ENCODE measurements around the gene GADL1. TPM values are rescaled to one million over a fixed set of nuclear protein-coding genes. Genes with fewer than 3 reads are reported as not detected.

GADL1 gene
- total RNA-seq, 2 donors from 2014 or later = not detected

DNA sequence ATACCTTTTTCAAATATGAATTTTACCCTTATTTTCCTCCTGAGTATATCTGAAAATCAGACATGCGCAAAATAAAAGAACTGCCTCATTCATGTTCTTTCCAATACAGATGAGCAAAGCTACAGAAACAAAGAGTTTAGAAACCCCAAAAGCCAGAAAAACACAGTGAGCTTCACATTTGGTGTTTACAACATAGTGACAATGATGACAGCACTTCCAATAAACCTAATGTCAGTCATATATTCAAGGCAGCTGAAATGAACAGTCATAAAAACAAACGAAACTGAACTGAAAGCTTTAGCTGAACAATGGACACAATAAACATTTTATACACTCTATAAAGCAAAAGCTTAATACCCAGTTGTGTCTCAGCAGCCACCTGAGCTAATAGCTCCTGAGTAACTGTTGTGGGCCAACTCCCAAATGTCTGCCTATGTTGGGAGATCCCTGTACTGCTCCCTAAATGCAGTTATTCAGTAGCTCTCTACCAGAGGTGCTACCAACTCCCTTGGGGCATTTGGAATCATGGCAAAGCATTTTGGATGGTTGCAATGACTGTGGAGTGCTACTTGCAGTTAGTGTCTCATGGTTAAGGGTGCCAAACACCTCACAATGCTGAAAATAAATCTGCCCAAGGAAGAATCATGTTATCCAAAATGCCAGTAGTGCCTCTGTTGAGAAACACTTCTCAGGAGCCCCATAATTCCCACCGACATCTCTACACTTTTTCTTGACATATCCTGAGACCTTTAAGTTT is 156.5 kb downstream of the GADL1 start:
- no peaks in the 10 kb centered on the region for H3K36me3 Mint-ChIP-seq (ENCODE audit: low read depth)
- peaks cover 4% of the 10 kb centered on the region for H3K27me3 Mint-ChIP-seq
- H3K4me3 Mint-ChIP-seq = no peak overlapping the region
- DNase-seq (no peak), ATAC-seq (no peak)
- H3K4me1 Mint-ChIP-seq = peaks cover 6% of the 10 kb centered on the region
- no peak overlapping the region for H3K27ac Mint-ChIP-seq
- no peaks in the 10 kb centered on the region for H3K9me3 ChIP-seq (ENCODE audit: control insufficient read depth, low read length, poor library complexity, severe bottlenecking)

DNA sequence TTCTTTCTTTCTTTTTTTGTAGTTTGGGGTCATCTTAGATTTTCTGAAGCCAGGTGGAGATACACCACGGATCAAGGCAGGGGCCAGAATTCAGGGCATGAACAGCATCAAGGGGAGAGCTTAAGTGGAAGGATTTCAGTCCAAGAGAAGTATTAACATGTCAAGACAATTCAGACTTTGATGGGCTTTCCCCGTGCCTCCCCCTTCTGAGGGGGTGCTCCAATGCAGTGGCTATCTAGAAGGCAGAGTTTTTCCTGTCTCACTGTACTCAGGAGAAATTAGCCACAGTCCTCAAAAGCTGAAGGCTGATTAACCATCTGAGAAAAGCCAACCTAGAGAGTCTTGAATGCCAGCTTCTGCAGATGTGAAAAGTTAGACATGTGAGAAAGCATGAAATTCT is 160.8 kb downstream of the GADL1 start:
- Mint-ChIP-seq H3K27me3 (peaks cover 10% of the 10 kb centered on the region), H3K36me3 (ENCODE audit: low read depth) (no peaks in the 10 kb centered on the region), H3K4me1 (peaks cover 3% of the 10 kb centered on the region), H3K4me3 (no peak overlapping the region), H3K27ac (no peak overlapping the region)
- ATAC-seq (no peak), DNase-seq (no peak)
- no peaks in the 10 kb centered on the region for H3K9me3 ChIP-seq (ENCODE audit: control insufficient read depth, low read length, poor library complexity, severe bottlenecking)

- H3K27me3 Mint-ChIP-seq = peaks cover 10% of the 10 kb centered on the region
- H3K4me1 Mint-ChIP-seq = peaks cover 3% of the 10 kb centered on the region
- DNase-seq (no peak), ATAC-seq (no peak)
- no peaks in the 10 kb centered on the region for H3K9me3 ChIP-seq (ENCODE audit: control insufficient read depth, low read length, poor library complexity, severe bottlenecking)
- no peak overlapping the region for H3K27ac Mint-ChIP-seq
- no peaks in the 10 kb centered on the region for H3K36me3 Mint-ChIP-seq (ENCODE audit: low read depth)
- no peak overlapping the region for H3K4me3 Mint-ChIP-seq
Observed at GRCh38 chr3:30733209-30733608, 161.3 kb downstream of the GADL1 start.

- Mint-ChIP-seq H3K4me3 (no peak overlapping the region), H3K36me3 (ENCODE audit: low read depth) (no peaks in the 10 kb centered on the region), H3K27me3 (peaks cover 10% of the 10 kb centered on the region), H3K4me1 (peaks cover 3% of the 10 kb centered on the region), H3K27ac (no peak overlapping the region)
- DNase-seq (no peak), ATAC-seq (no peak)
- peaks cover 2% of the 10 kb centered on the region for H3K9me3 ChIP-seq (ENCODE audit: control insufficient read depth, low read length, poor library complexity, severe bottlenecking)
Observed at GRCh38 chr3:30730967-30731366, 163.5 kb downstream of the GADL1 start.

GRCh38 chr3:30729936-30730335 is 164.5 kb downstream of the GADL1 start:
- Mint-ChIP-seq H3K27ac (no peak overlapping the region), H3K4me3 (no peak overlapping the region), H3K27me3 (peaks cover 10% of the 10 kb centered on the region), H3K36me3 (ENCODE audit: low read depth) (no peaks in the 10 kb centered on the region), H3K4me1 (peaks cover 3% of the 10 kb centered on the region)
- ATAC-seq (no peak), DNase-seq (no peak)
- H3K9me3 ChIP-seq (ENCODE audit: control insufficient read depth, low read length, poor library complexity, severe bottlenecking) = peaks cover 2% of the 10 kb centered on the region

- ATAC-seq (no peak), DNase-seq (no peak)
- Mint-ChIP-seq H3K4me3 (no peak overlapping the region), H3K4me1 (peaks cover 3% of the 10 kb centered on the region), H3K27ac (no peak overlapping the region), H3K27me3 (peaks cover 10% of the 10 kb centered on the region), H3K36me3 (ENCODE audit: low read depth) (no peaks in the 10 kb centered on the region)
- peaks cover 2% of the 10 kb centered on the region for H3K9me3 ChIP-seq (ENCODE audit: control insufficient read depth, low read length, poor library complexity, severe bottlenecking)
Observed at GRCh38 chr3:30729512-30729911, 164.9 kb downstream of the GADL1 start.

DNA sequence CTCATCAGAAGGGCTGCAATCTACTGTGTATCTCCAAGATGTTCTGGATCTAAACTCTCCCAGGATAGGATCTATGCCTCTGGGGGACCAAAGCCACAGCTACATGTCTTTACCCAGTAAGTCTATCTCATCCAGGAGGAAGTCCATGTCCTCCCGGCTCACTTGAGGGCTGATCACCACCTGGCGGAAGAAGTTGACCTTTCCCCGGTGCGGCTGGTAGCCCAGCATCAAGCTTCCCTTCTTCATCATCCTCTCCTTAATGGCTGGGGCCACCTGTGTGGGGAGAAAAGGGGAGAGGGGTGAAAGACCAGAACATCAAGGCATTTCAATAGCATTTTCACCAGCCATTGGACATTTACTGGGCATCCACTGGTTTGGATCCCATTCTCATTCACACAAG is 166.3 kb downstream of the GADL1 start:
- no peaks in the 10 kb centered on the region for H3K36me3 Mint-ChIP-seq (ENCODE audit: low read depth)
- DNase-seq (no peak), ATAC-seq (no peak)
- H3K27ac Mint-ChIP-seq = no peak overlapping the region
- no peaks in the 10 kb centered on the region for H3K4me1 Mint-ChIP-seq
- H3K4me3 Mint-ChIP-seq = no peak overlapping the region
- peaks cover 6% of the 10 kb centered on the region for H3K27me3 Mint-ChIP-seq
- H3K9me3 ChIP-seq (ENCODE audit: control insufficient read depth, low read length, poor library complexity, severe bottlenecking) = peaks cover 2% of the 10 kb centered on the region

DNA sequence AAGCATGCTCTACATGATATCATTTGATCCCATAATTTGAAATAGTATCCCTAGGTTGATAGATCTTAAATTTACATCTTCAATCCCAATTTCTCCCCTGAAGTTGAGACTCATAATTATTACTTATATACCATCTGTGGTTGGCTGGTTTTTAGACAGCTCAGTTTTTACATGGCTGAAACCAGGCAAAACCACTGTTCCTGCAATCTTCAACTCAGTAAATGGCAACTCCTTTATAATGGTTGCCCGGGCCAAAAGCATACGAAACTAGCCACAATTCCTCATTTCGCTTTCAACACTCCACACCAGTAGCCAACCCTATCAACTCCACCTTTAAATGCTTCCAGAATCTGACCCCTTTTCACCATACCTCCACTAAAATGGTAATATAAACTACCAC is 169.6 kb downstream of the GADL1 start:
- no peaks in the 10 kb centered on the region for H3K27me3 Mint-ChIP-seq
- ATAC-seq (no peak), DNase-seq (no peak)
- no peak overlapping the region for H3K4me3 Mint-ChIP-seq
- no peak overlapping the region for H3K27ac Mint-ChIP-seq
- H3K4me1 Mint-ChIP-seq = no peaks in the 10 kb centered on the region
- H3K9me3 ChIP-seq (ENCODE audit: control insufficient read depth, low read length, poor library complexity, severe bottlenecking) = peaks cover 2% of the 10 kb centered on the region
- no peaks in the 10 kb centered on the region for H3K36me3 Mint-ChIP-seq (ENCODE audit: low read depth)

GRCh38 chr3:30723211-30723610 is 171.2 kb downstream of the GADL1 start:
- DNase-seq (no peak), ATAC-seq (no peak)
- Mint-ChIP-seq H3K27me3 (peaks cover 12% of the 10 kb centered on the region), H3K36me3 (ENCODE audit: low read depth) (peaks cover 2% of the 10 kb centered on the region), H3K27ac (no peak overlapping the region), H3K4me1 (no peaks in the 10 kb centered on the region), H3K4me3 (no peak overlapping the region)
- H3K9me3 ChIP-seq (ENCODE audit: control insufficient read depth, low read length, poor library complexity, severe bottlenecking) = peaks cover 2% of the 10 kb centered on the region

DNA sequence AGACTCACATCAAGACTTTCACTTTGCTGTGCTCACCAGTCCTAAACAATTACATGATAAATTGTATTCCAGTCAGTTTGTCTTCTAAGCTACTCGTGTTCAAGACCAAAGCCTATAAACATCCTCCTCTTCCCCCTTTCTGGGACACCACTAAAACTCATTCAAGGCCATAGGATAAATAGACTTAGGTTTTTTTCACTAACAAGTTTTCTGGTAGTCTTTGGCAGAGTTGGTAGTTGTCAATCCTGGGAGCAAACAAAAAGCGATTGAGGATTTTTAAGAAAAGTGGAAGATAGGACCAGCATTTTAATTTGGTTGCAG is 173.2 kb downstream of the GADL1 start:
- no peak for ATAC-seq
- no peak for DNase-seq
- Mint-ChIP-seq H3K4me1 (no peaks in the 10 kb centered on the region), H3K27ac (no peak overlapping the region), H3K4me3 (no peak overlapping the region), H3K27me3 (peaks cover 12% of the 10 kb centered on the region), H3K36me3 (ENCODE audit: low read depth) (peaks cover 2% of the 10 kb centered on the region)
- no peaks in the 10 kb centered on the region for H3K9me3 ChIP-seq (ENCODE audit: control insufficient read depth, low read length, poor library complexity, severe bottlenecking)

GRCh38 chr3:30720586-30721313 is 173.7 kb downstream of the GADL1 start:
- ATAC-seq (no peak), DNase-seq (no peak)
- Mint-ChIP-seq H3K4me1 (no peaks in the 10 kb centered on the region), H3K27ac (no peak overlapping the region), H3K4me3 (no peak overlapping the region), H3K27me3 (peaks cover 12% of the 10 kb centered on the region), H3K36me3 (ENCODE audit: low read depth) (peaks cover 2% of the 10 kb centered on the region)
- no peaks in the 10 kb centered on the region for H3K9me3 ChIP-seq (ENCODE audit: control insufficient read depth, low read length, poor library complexity, severe bottlenecking)

DNA sequence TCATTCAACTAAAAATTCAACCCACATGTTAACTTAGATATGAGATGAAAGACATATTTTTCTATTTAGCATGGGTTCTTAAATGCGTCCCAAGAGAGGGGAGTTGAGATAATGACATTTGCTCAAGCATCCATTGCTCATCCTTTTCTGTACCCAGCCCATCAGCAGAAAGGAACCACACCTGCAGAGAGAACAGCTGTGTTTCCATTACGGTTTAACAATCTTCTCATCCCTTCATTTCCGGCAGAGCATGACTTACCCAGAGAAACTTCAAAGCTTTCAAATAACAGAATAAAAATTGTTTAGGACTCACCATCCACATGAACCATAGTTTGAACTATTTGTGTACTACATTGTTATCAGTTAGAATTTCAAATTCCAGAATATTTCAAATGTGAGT is 174.9 kb downstream of the GADL1 start:
- ATAC-seq = no peak
- Mint-ChIP-seq H3K4me3 (no peak overlapping the region), H3K27ac (no peak overlapping the region), H3K27me3 (peaks cover 12% of the 10 kb centered on the region), H3K36me3 (ENCODE audit: low read depth) (peaks cover 2% of the 10 kb centered on the region), H3K4me1 (no peaks in the 10 kb centered on the region)
- H3K9me3 ChIP-seq (ENCODE audit: control insufficient read depth, low read length, poor library complexity, severe bottlenecking) = no peaks in the 10 kb centered on the region
- DNase-seq = no peak

GRCh38 chr3:30713885-30714503 is 180.5 kb downstream of the GADL1 start:
- no peaks in the 10 kb centered on the region for H3K4me1 Mint-ChIP-seq

More at GRCh38 chr3:30713885-30714503, 180.5 kb downstream of the GADL1 start:
- Mint-ChIP-seq H3K36me3 (ENCODE audit: low read depth) (peaks cover 2% of the 10 kb centered on the region), H3K27ac (no peak overlapping the region), H3K27me3 (peaks cover 6% of the 10 kb centered on the region), H3K4me3 (no peak overlapping the region)
- ATAC-seq = no peak
- no peaks in the 10 kb centered on the region for H3K9me3 ChIP-seq (ENCODE audit: control insufficient read depth, low read length, poor library complexity, severe bottlenecking)
- DNase-seq = no peak
